Liver (tissue), 9 donors: ENCODE measurements around the gene DOCK9. TPM values are rescaled to one million over a fixed set of nuclear protein-coding genes. Genes with fewer than 3 reads are reported as not detected.

ENCODE experiments used
- DNase-seq: peaks from one replicate; pipeline ENCODE4 v3.0.0-alpha.2; 2017; ENCODE audit warnings: low spot score
- H3K27ac ChIP-seq, 2 donors: one replicate each; pipeline ENCODE4 v1.7.0; 2013; ENCODE audit warnings: inconsistent platforms in 2 of 2, low read length in 2 of 2, control low read depth in 1 of 2, low read depth in 1 of 2, mild to moderate bottlenecking in 1 of 2
- H3K27me3 ChIP-seq, 4 donors: one replicate each; pipeline versions ENCODE4 v1.6.1 to v1.7.0; 2013; ENCODE audit warnings: low read length in 3 of 4, inconsistent platforms in 1 of 4, mild to moderate bottlenecking in 1 of 4, moderate library complexity in 1 of 4; ENCODE audit not compliant: control insufficient read depth in 4 of 4, insufficient read depth in 4 of 4
- H3K36me3 ChIP-seq, 4 donors: one replicate each; pipeline versions ENCODE4 v1.6.1 to v1.7.0; 2013; ENCODE audit warnings: low read length in 3 of 4, mild to moderate bottlenecking in 3 of 4, low read depth in 1 of 4, moderate library complexity in 1 of 4; ENCODE audit not compliant: control insufficient read depth in 4 of 4, insufficient read depth in 3 of 4
- H3K4me1 ChIP-seq, 4 donors: one replicate each; pipeline versions ENCODE4 v1.6.1 to v1.7.0; 2013; ENCODE audit warnings: low read length in 3 of 4, mild to moderate bottlenecking in 3 of 4, moderate library complexity in 1 of 4; ENCODE audit not compliant: control insufficient read depth in 4 of 4, insufficient read depth in 4 of 4
- H3K4me3 ChIP-seq, 3 donors: one replicate each; pipeline versions ENCODE4 v1.6.1 to v1.7.0; 2013; ENCODE audit warnings: low read length in 3 of 3, control low read depth in 1 of 3, low read depth in 1 of 3, mild to moderate bottlenecking in 1 of 3
- H3K9ac ChIP-seq, 2 donors: one replicate each; pipeline ENCODE4 v1.7.0; 2013; ENCODE audit warnings: low read length in 2 of 2, mild to moderate bottlenecking in 2 of 2, moderate library complexity in 2 of 2, control low read depth in 1 of 2, low read depth in 1 of 2
- H3K9me3 ChIP-seq, 4 donors: one replicate each; pipeline versions ENCODE4 v1.6.1 to v1.7.0; 2013; ENCODE audit warnings: low read length in 3 of 4; ENCODE audit not compliant: control insufficient read depth in 4 of 4
- CTCF ChIP-seq: fragments of 150-350 bp; IDR thresholded peaks from 2 replicates; pipeline ENCODE4 v1.5.1; 2017; ENCODE audit warnings: improper control_type of control experiment, low read depth, low read length; ENCODE audit not compliant: missing input control
- EGR1 ChIP-seq, 2 donors: IDR thresholded peaks; 2 replicates each; pipeline ENCODE4 v1.6.1; 2016 to 2018; ENCODE audit warnings: antibody characterized with exemption in 2 of 2, low read depth in 2 of 2
- FOXA1 ChIP-seq: IDR thresholded peaks from 2 replicates; pipeline ENCODE4 v1.6.1; 2016; ENCODE audit warnings: antibody characterized with exemption
- FOXA2 ChIP-seq: IDR thresholded peaks from 2 replicates; pipeline ENCODE4 v1.6.1; 2016; ENCODE audit warnings: antibody characterized with exemption
- GABPA ChIP-seq, 2 donors: IDR thresholded peaks in 1 of 2; conservative IDR thresholded peaks in 1 of 2; 2 replicates each; pipeline ENCODE4 v1.6.1; 2016; ENCODE audit warnings: antibody characterized with exemption in 2 of 2, mild to moderate bottlenecking in 1 of 2, moderate library complexity in 1 of 2
- HNF4A ChIP-seq, 2 donors: conservative IDR thresholded peaks; 2 replicates each; pipeline ENCODE4 v1.6.1; 2016; ENCODE audit warnings: antibody characterized with exemption in 2 of 2, mild to moderate bottlenecking in 2 of 2
- HNF4G ChIP-seq: IDR thresholded peaks from 2 replicates; pipeline ENCODE4 v1.6.1; 2016; ENCODE audit warnings: antibody characterized with exemption
- JUND ChIP-seq, 2 donors: IDR thresholded peaks; 2 replicates each; pipeline ENCODE4 v1.6.1; 2016; ENCODE audit warnings: antibody characterized with exemption in 2 of 2
- MAX ChIP-seq: IDR thresholded peaks from 2 replicates; pipeline ENCODE4 v1.6.1; 2016; ENCODE audit warnings: antibody characterized with exemption
- RAD21 ChIP-seq, 2 donors: IDR thresholded peaks; 2 replicates each; pipeline ENCODE4 v1.6.1; 2016; ENCODE audit warnings: antibody characterized with exemption in 2 of 2, mild to moderate bottlenecking in 2 of 2
- REST ChIP-seq: IDR thresholded peaks from 2 replicates; pipeline ENCODE4 v1.6.1; 2016; ENCODE audit warnings: antibody characterized with exemption, mild to moderate bottlenecking
- RXRA ChIP-seq, 2 donors: IDR thresholded peaks; 2 replicates each; pipeline ENCODE4 v1.6.1; 2017 to 2018; ENCODE audit warnings: antibody characterized with exemption in 2 of 2, mild to moderate bottlenecking in 1 of 2
- SP1 ChIP-seq: IDR thresholded peaks from 2 replicates; pipeline ENCODE4 v1.6.1; 2018; ENCODE audit warnings: antibody characterized with exemption, mild to moderate bottlenecking
- TAF1 ChIP-seq: conservative IDR thresholded peaks from 2 replicates; pipeline ENCODE4 v1.6.1; 2016; ENCODE audit warnings: antibody characterized with exemption, mild to moderate bottlenecking
- YY1 ChIP-seq: IDR thresholded peaks from 2 replicates; pipeline ENCODE4 v1.6.1; 2016; ENCODE audit warnings: antibody characterized with exemption, mild to moderate bottlenecking
- ZBTB33 ChIP-seq: IDR thresholded peaks from 2 replicates; pipeline ENCODE4 v1.6.1; 2016; ENCODE audit warnings: antibody characterized with exemption
- WGBS: extraction: QIAGEN DNeasy Blood & Tissue Kit; methylation state at CpG from one replicate; pipeline ENCODE4 v1.1.7; 2013; 5-methylcytosine and 5-hydroxymethylcytosine counted together
- polyA plus RNA-seq, 2 donors: library from polyadenylated mRNA; stranded (reverse) in 1 of 2; unstranded in 1 of 2; fragments of 200-250 nt in 1 of 2; fragments of >200 nt in 1 of 2; fragmentation: Nextera tagmentation in 1 of 2; extraction: Ambion mirVana in 1 of 2; gene quantifications; one replicate each; pipeline versions ENCODE4 v1.2.1 to v1.2.3, GENCODE V29; 2013 to 2015
- total RNA-seq, 2 donors: library from RNA; depleted of rRNA; stranded (reverse); fragments of >200 nt; gene quantifications; one replicate each; pipeline ENCODE4 v1.2.3, GENCODE V29; 2014
- donor health status: healthy.
- donor health status: healthy.
- donor health status: healthy.
- donor health status: healthy.
- donor health status: healthy.

DOCK9 gene
- total and polyA plus RNA-seq, 4 donors = 5.4 to 31.3 (median 10.6) TPM

GRCh38 chr13:98941536-98941935, 36.3 kb downstream of the DOCK9 start:
- Histone ChIP-seq H3K27ac (no peak overlapping the region), H3K4me3 (no peak overlapping the region), H3K4me1 (no peaks in the 10 kb centered on the region), H3K36me3 (no peaks in the 10 kb centered on the region), H3K9ac (no peak overlapping the region), H3K9me3 (no peaks in the 10 kb centered on the region), H3K27me3 (no peaks in the 10 kb centered on the region)
- 96% methylated on average over 4 of the region's 4 CpGs for whole genome bisulfite sequencing
- TF ChIP-seq YY1 = no peak
- no peak for TF ChIP-seq EGR1 (IDR thresholded peaks at IDR 0.05; ENCODE audit: low read depth in 2 of 2)
- no peak for TF ChIP-seq FOXA2
- no peak for TF ChIP-seq RAD21 (IDR thresholded peaks at IDR 0.05)
- no peak for TF ChIP-seq REST
- TF ChIP-seq HNF4A (conservative IDR thresholded peaks at IDR 0.05) = no peak
- TF ChIP-seq ZBTB33 = no peak
- TF ChIP-seq FOXA1 = no peak
- no peak for TF ChIP-seq HNF4G
- no peak for TF ChIP-seq MAX
- TF ChIP-seq GABPA (IDR thresholded peaks at IDR 0.05 in 1 of 2, conservative IDR thresholded peaks at IDR 0.05 in 1 of 2) = no peak
- no peak for TF ChIP-seq TAF1
- no peak for TF ChIP-seq SP1
- TF ChIP-seq JUND (IDR thresholded peaks at IDR 0.05) = no peak
- no peak for DNase-seq

- no peak overlapping the region for H3K27ac ChIP-seq
- H3K9ac ChIP-seq = no peak overlapping the region
- DNase-seq = no peak
- H3K4me3 ChIP-seq = no peak overlapping the region
- TF ChIP-seq REST (no peak), FOXA2 (no peak), TAF1 (no peak), ZBTB33 (no peak), FOXA1 (no peak), RAD21 (IDR thresholded peaks at IDR 0.05) (no peak), GABPA (IDR thresholded peaks at IDR 0.05 in 1 of 2, conservative IDR thresholded peaks at IDR 0.05 in 1 of 2) (no peak), YY1 (no peak), HNF4G (no peak), RXRA (IDR thresholded peaks at IDR 0.05) (no peak), SP1 (no peak), MAX (no peak), JUND (IDR thresholded peaks at IDR 0.05) (no peak), HNF4A (conservative IDR thresholded peaks at IDR 0.05) (no peak), CTCF (no peak)
- H3K9me3 ChIP-seq = no peaks in the 10 kb centered on the region
- WGBS = 88% methylated on average over 5 of the region's 5 CpGs
- no peaks in the 10 kb centered on the region for H3K27me3 ChIP-seq
- no peaks in the 10 kb centered on the region for H3K36me3 ChIP-seq
- H3K4me1 ChIP-seq = no peaks in the 10 kb centered on the region
Observed at GRCh38 chr13:98941126-98941525, 36.7 kb downstream of the DOCK9 start.
